ENCODE results near the gene PID1.

PID1 gene

DNA sequence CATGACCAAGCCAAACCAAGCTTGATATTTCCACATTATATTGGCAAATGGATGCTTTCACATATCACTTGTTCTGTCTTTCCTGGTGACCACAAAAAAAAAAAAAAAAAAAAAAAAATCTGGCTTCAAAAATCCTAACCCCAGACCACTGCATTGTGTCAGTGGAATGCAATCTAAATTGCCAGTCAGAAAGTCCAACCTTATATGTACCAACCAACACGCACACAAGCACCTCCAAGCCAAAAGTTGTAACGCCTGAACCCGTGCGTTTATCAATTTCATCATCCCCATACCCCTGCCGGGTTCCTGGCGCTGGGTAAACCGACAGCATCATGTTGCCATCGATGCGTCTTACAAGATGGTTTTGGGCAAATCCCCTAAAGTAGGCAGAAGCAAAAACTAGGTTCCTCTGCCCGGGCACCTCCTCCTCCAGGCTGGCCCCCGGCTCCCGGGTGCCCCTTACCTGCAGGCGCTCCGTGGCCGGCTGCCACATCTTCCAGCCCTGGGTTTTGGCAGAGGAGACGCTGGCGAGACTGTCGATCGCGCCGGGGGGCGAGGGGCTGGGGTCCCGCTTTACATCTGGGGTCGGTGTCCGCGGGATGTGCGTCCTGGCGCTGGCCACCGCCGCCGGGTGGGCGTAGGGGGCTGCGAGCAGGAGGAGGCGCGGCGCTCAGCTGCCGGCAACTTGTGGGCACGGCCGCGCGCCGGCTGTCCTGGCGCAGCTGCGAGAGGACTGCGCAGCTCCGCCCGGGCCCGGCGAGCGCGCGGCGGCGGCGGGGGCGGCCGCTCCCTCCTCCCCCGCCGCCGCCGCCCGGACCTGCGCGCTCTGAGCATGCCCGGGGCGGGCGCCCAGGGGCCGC is at the start of gene PID1:
Gene PID1, minus strand, starts transcription at position 737 of the 860 bp plus-strand sequence. Its CDS starts 244 bp downstream, at position 493.
- no peak for DNase-seq (ENCODE audit: low read depth)

- no peak for DNase-seq (ENCODE audit: low read depth)
These were observed 48.5 kb upstream of the PID1 start for GRCh38 chr2:229319558-229319957.

- DNase-seq (ENCODE audit: low read depth) = no peak
These were observed 43.0 kb upstream of the PID1 start for GRCh38 chr2:229314117-229314516.

DNA sequence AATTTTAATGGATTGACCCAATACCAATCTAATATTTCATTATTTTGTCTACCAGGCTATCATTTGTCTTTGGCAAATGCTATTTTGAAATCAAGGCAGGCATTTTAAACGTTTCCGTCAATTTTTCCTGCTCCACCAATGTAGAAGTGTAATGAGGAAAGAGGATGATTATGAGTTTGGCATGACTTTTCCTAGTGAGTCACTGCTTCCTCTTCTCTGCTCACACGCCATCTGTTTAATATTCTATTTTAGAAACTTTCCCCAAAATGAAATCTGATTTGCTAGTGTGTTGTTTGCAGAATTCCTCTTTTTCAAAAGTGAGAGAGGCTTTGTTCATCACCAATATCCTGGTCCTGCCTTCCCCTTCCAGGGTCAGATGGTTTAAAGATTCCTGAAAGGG is 42.5 kb upstream of the PID1 start:
- DNase-seq (ENCODE audit: low read depth) = no peak

GRCh38 chr2:229301237-229301636 is 30.1 kb upstream of the PID1 start:
- no peak for DNase-seq (ENCODE audit: low read depth)

- DNase-seq (ENCODE audit: low read depth) = no peak
These were observed 29.7 kb upstream of the PID1 start for GRCh38 chr2:229300790-229301189.

DNA sequence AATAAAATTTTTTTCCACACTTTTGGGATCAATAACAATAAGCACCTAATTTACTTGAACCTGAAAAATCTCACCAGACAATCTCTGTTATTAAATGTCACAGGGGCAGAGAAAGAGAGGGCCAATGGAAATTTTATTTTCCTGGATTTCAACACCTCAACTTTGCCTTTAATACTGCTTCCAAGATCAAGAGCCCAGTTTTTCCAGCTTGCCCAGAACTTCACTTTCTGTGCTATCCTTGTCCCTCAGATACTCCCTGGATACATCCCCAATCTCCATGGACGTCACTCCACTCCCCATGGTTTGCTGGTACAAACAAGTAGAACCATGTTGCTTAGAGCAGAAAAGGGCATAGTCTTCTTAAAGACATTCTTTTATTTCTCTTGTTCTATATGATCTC is 29.3 kb upstream of the PID1 start:
- no peak for DNase-seq (ENCODE audit: low read depth)

DNA sequence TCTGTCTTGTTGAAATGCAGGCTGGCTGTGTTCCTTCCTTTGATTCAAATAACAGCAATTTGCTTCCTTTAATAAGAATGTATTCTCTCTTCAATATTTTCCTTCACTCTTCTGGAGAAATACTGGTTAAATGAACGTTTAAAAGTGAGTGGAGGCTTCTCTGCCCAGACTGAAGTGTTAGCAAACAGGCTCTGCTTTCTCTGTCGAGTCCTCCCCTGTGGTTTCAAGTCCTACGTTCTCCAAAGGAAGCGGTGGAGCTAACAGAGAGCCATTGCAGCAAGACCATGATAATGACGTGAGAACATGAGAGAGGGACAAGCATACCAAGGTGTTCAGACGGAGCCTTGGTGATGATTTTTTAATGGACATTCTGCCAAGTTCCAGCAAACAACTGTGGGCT is 26.2 kb upstream of the PID1 start:
- DNase-seq (ENCODE audit: low read depth) = no peak

DNA sequence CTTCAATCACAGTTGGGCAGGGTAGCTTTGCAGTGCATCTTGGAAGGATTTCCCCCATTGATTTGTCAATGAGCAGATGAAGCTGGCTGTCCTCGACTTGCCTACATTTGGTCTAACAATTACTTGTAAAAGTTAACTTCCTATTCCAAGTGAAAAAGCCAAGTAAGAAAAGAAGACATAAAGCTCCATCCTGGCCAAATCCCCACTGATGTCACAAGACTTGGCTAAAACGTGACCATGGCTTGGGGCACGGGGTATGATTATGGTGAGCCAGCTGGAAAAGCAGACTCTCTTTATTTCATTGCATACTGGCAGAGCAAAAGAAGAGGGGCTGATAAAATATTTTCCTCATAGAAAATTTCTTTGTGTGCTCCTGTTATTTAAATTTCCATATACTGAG is 25.4 kb upstream of the PID1 start:
- DNase-seq (ENCODE audit: low read depth) = no peak

- no peak for DNase-seq (ENCODE audit: low read depth)
These were observed 24.9 kb upstream of the PID1 start for GRCh38 chr2:229296016-229296415.

DNA sequence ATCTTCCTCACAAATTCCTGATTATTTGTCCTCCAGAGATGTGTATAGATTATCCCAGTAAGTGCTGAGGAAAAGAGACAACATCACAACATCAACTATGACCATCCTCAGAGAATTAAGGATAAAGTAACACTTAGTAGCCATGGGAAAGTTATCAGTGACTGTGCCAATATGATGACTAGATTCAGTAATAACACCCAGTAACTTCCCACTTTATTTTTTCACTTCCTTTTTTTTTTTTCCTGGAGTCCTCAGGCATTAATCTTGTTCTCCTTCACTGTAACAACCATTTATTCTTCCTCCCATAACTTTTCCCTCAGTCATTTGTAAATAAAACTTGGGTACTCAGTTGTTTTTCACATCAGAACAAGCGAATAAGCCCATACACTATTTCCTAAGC is 16.7 kb upstream of the PID1 start:
- DNase-seq (ENCODE audit: low read depth) = no peak

DNA sequence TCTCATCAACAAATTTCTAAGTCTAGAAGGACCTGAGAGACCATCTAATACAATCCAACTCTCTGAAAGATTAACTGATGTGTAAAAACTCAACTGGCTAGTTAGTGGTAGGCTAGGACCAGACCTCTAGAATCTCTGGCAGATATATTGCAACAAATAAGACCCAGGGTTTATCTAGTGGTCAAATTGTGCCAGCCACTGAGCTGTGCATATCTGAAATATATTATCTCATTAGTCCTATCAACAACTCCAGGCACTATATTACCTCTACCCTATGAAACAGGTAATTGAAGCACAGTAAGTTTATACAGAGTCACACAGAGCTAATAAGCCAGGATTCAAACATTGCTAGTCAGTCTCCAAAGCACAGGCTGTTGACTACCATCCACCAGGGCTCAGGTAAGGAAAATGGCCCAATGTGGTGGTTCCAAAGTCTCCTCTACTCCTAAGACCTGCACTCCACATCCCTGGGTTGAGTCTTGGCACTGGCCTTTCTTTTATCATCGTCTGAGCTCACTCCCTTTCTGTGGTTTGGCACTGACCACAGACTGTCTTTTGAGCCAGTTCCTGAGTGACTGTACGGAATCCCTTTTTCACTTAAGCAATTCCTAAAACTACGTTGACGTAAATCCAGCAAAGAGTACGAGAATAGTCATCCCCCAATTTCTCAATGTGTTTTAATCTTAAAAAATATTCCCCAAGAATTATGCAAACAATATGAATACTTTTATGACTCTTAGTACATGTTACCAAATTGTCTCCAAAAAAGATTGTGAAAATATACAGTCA is 11.9 kb upstream of the PID1 start:
- DNase-seq (ENCODE audit: low read depth) = no peak

DNA sequence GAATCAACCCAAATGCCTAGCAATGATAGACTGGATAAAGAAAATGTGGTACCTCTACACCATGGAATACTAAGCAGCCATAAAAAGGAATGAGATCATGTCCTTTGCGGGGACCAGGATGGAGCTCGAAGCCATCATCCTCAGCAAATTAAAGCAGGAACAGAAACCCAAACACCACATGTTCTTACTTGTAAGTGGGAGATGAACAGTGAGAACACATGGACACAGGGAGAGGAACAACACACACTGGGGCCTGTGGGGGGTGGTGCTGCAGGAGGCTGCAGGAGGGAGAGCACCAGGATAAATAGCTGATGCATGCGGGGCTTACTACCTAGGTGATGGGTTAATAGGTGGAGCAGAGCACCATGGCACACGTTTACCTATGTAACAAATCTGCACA is 8.4 kb upstream of the PID1 start:
- no peak for DNase-seq (ENCODE audit: low read depth)

- no peak for DNase-seq (ENCODE audit: low read depth)
These were observed 4.4 kb upstream of the PID1 start for GRCh38 chr2:229275506-229275905.

DNA sequence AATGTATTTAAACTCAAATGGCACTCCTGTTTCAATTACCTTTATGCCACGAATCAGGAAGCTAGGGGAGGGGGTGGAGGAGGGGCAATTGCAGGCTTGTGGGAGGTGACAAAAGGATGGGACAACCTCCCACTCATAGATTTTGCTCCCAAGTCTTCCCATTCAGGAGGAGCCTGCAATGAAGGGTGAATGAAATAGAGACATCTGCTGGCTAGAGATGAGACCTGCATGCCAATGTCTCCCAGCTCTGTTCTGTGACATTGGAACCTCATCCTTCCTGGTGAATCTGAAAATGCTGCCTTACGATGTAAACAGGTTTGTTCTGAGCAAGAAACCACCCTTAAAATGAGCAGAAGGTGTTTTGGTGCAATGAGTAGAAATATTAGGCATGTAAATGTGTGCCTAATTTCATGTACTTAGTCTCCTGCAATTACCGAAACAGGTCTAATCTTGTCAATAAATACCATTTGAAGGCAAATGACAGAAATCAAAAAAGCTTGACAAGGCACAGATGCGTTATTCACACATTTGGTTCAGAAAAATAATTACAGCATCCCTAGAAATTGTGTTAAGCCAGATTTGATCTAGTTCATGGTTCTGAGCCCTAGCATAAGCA is 2.7 kb upstream of the PID1 start:
- DNase-seq (ENCODE audit: low read depth) = no peak

DNA sequence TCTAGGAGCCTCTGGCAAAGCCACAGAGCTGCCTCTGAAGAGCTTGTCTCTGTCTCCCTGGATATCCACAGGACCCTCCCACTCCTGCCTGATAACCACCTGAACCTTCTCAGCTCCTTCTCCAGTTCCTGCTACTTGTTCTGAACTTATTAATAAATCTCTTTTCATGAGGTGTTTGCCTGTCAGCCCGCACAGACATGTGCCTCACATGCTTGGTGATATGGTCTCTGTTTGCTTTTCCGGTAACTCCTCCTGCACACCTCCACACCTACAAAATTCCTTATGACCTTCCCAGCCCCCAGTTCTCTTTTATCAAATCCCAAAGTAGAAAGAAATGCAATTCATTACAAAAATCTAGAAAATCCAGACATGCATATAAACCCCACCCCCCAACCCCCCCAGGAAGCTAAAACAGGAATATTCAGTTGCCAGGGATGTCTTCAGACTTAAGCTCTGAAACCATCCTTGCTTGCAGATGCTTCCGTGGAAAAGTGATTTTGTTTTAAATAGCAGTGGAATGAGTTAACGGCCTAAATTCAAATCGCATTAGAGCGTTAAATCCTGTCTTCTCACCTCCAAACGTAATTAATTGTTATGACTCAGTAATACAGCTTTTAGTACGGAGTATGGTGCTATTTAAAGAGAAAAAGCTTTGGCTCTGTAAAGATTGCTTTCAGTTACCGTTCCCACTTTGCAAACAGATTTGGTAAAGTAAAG is 2.1 kb upstream of the PID1 start:
- DNase-seq (ENCODE audit: low read depth) = no peak

DNA sequence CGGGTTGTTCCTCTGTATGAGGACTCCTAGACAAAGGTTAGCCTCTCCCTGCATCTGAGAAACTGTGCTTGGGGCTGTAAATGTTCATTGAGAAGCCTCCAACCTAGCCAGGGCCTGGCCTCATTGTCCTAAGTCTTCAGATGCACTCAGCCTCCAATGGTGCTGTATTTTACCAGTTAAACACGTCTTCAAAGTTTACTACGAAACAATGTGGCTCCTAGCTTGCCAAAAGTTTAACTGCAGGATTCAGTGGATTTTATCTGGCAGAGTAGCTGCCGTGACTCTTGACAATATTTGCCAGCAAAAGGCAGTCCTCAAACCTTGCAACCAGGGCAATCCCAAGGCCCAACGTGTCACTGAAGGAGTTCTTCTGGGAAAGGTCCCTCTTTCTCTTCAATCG is 1.1 kb downstream of the PID1 start:
- DNase-seq (ENCODE audit: low read depth) = no peak

GRCh38 chr2:229269146-229269545 is 1.9 kb downstream of the PID1 start:
- DNase-seq (ENCODE audit: low read depth) = no peak

DNA sequence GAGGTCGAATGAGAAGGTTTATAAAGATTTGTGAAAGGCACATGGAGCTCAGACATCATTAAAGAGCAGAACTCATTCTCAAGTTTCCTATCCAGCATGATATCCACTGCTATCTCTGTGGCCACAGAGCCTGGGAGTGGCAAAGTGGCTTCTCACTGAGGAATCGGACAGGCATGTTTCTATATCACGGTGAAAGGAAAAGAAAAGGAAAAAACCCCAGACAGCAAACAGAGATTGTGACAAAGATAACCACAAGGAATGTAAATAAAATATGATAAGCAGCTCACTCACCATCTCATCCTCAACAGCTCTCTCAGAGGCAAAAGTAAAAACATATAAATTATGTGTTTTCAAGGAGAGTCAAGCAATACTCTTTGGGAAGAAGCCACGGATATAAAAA is 2.5 kb downstream of the PID1 start:
- no peak for DNase-seq (ENCODE audit: low read depth)

GRCh38 chr2:229267080-229267479 is 4.0 kb downstream of the PID1 start:
- no peak for DNase-seq (ENCODE audit: low read depth)

DNA sequence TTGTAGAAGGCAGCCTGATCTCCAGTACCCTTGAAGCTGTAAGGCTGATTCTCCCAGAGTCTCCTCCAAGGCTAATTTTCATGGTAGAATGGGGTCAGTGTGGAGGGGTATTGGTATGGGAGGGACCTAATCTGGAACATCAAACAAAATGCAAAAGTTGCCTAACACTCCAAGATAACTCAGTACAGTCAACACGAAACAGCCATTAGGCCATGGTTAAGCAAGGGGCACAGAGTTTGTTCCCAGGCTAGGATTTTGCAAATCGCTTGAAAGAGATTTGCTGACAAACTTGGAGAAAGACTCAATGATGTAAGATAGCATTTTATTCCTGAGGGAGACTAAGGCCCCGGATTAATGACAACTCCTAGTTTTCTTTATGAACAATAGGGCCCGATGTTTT is 5.4 kb downstream of the PID1 start:
- DNase-seq (ENCODE audit: low read depth) = no peak

DNA sequence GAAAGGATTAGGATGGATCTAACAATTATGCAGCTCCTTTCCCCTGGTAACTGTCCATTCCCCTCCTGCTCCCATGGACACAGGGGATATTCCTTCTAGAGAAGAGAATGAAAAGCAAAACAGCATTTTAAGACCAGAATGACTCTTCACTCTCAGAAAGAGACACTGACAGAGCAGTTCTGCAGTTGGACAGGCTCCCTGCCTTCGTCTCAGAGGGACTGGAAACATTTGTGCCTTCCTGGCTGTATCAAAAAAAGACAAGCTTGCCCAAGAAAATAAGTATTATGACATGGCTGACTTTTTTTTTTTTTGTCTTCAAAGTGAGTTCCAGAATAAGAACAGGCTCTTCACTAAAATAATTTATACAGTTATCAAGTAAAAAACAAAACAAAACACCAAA is 9.5 kb downstream of the PID1 start:
- DNase-seq (ENCODE audit: low read depth) = no peak
